Transverse colon (tissue), 4 donors: ENCODE measurements around the gene RPL26. TPM values are rescaled to one million over a fixed set of nuclear protein-coding genes. Genes with fewer than 3 reads are reported as not detected.
"Not testable (repeated sequence)": the region's sequence is repeated elsewhere in the genome, so short reads cannot be mapped to it uniquely, and the experiment has no call there.

Source experiments
- DNase-seq: peaks from one replicate; pipeline ENCODE4 v3.0.0-alpha.2; 2019
- H3K27ac ChIP-seq, 4 donors: fragments of 200-600 bp; sonication (generic); 2 replicates each; pipeline ENCODE4 v1.5.1; 2016 to 2018; ENCODE audit warnings: inconsistent platforms in 4 of 4
- H3K27me3 ChIP-seq: fragments of 200-600 bp; sonication (generic); 2 replicates; pipeline ENCODE4 v1.5.1; 2017; ENCODE audit warnings: inconsistent platforms
- H3K36me3 ChIP-seq, 4 donors: fragments of 200-600 bp; sonication (generic); 2 replicates each; pipeline ENCODE4 v1.5.1; 2017 to 2019; ENCODE audit warnings: inconsistent platforms in 4 of 4
- H3K4me1 ChIP-seq, 4 donors: fragments of 200-600 bp; sonication (generic); 2 replicates each; pipeline ENCODE4 v1.5.1; 2017 to 2020; ENCODE audit warnings: inconsistent platforms in 4 of 4
- H3K4me3 ChIP-seq, 4 donors: fragments of 200-600 bp; sonication (generic); 1 replicate in 1 of 4; 2 replicates in 3 of 4; pipeline versions ENCODE4 v1.5.1 to v1.6.1; 2017 to 2019; ENCODE audit warnings: inconsistent platforms in 4 of 4
- H3K9me3 ChIP-seq, 2 donors: fragments of 200-600 bp; sonication (generic); 2 replicates each; pipeline ENCODE4 v1.5.1; 2017 to 2019; ENCODE audit warnings: inconsistent platforms in 2 of 2
- CTCF ChIP-seq, 5 experiments: fragments of 200-600 bp in 3 of 5; fragments of 450-650 bp in 2 of 5; sonication (generic) in 3 of 5; IDR thresholded peaks; 1 replicate in 2 of 5; 2 replicates in 3 of 5; pipeline ENCODE4 v1.5.1; 2016 to 2017; ENCODE audit warnings: antibody characterized with exemption in 5 of 5, inconsistent platforms in 3 of 5, mild to moderate bottlenecking in 2 of 5, moderate library complexity in 1 of 5
- EP300 ChIP-seq: sonication (generic); formaldehyde crosslinking; IDR thresholded peaks from one replicate; pipeline ENCODE4 v1.6.1; 2017; ENCODE audit warnings: antibody characterized with exemption, low read depth
- POLR2A ChIP-seq: fragments of 450-650 bp; IDR thresholded peaks from one replicate; pipeline ENCODE4 v1.6.1; 2016; ENCODE audit warnings: antibody characterized with exemption, mild to moderate bottlenecking, moderate library complexity
- POLR2AphosphoS5 ChIP-seq, 3 donors: sonication (generic); formaldehyde crosslinking; IDR thresholded peaks; one replicate each; pipeline ENCODE4 v1.6.1; 2016; ENCODE audit warnings: antibody characterized with exemption in 3 of 3
- WGBS, 2 donors: methylation state at CpG; one replicate each; pipeline ENCODE4 v1.1.5; 2018; ENCODE audit warnings: low coverage in 1 of 2; 5-methylcytosine and 5-hydroxymethylcytosine counted together
- in situ Hi-C, 4 donors: fragments of 200-750 bp; cut with MboI; loops; one replicate each; pipeline versions ENCODE4 v1.15.0 to v1.15.1; 2017; ENCODE audit warnings: low sequenced_read_pairs in 3 of 4, low pct_ligation_motif_present in 1 of 4, low pct_unique_long_range_greater_than_20kb in 1 of 4
- intact Hi-C: fragments of 100-400 bp; cut with DNase I; formaldehyde crosslinking; loops from one replicate; pipeline ENCODE4 v1.15.1; 2023; ENCODE audit warnings: low total_unique reads
- total RNA-seq, 4 donors: library from RNA; depleted of rRNA; stranded (reverse); fragments of >200 nt; gene quantifications; one replicate each; pipeline ENCODE4 v1.1.0, GENCODE V29; 2016

RPL26 gene
- total RNA-seq, 4 donors from 2014 or later, result 714 to 2,921 (median 2,064) TPM

- no peak for DNase-seq
- no peaks in the 10 kb centered on the region for H3K9me3 ChIP-seq
- H3K36me3 ChIP-seq, result no peaks in the 10 kb centered on the region
- in situ Hi-C loops, result no loop called here
- H3K4me3 ChIP-seq, result no peak overlapping the region
- intact Hi-C loops, result no loop called here
- no peak overlapping the region for H3K27ac ChIP-seq
- 64 to 68% methylated on average over 1 to 6 of the region's 6 CpGs for WGBS, 2 donors
- H3K27me3 ChIP-seq, result peaks cover 46% of the 10 kb centered on the region
- TF ChIP-seq POLR2AphosphoS5 (IDR thresholded peaks at IDR 0.05), result no peak
- H3K4me1 ChIP-seq, result peaks cover 0 to 4% (median under 1%) of the 10 kb centered on the region in 4 donors
Observed at GRCh38 chr17:8398980-8399379, 16.0 kb upstream of the RPL26 start.

- TF ChIP-seq POLR2AphosphoS5 (IDR thresholded peaks at IDR 0.05), result no peak
- TF ChIP-seq POLR2A, result no peak
- TF ChIP-seq EP300, result no peak
- no peak for TF ChIP-seq CTCF (IDR thresholded peaks at IDR 0.05)
- Histone ChIP-seq H3K4me1 (peaks cover 0 to 6% (median 5%) of the 10 kb centered on the region in 4 donors), H3K27me3 (peaks cover 46% of the 10 kb centered on the region), H3K36me3 (no peaks in the 10 kb centered on the region), H3K27ac (no peak within 1 kb of the TSS), H3K9me3 (no peaks in the 10 kb centered on the region), H3K4me3 (no peak within 1 kb of the TSS)
- 53% methylated on average over 13 of the region's 13 CpGs; no CpG with 5 or more reads in 1 of the 2 donors for WGBS, 2 donors
- in situ Hi-C loops (no loop called here), intact Hi-C loops (no loop called here)
- no peak for DNase-seq
Observed at GRCh38 chr17:8397636-8398035, 14.6 kb upstream of the RPL26 start, which contains the start of gene RNF222. TSS of gene RNF222 (minus strand) at chr17:8397827. CDS start at chr17:8393461, 4,366 bp downstream.

- H3K9me3 ChIP-seq, H3K36me3 ChIP-seq, H3K4me3 ChIP-seq, intact Hi-C loops, in situ Hi-C loops, H3K4me1 ChIP-seq, H3K27ac ChIP-seq, DNase-seq: not testable (repeated sequence)
- peaks cover 46% of the 10 kb centered on the region for H3K27me3 ChIP-seq
- 85% methylated on average over 9 of the region's 9 CpGs; no CpG with 5 or more reads in 1 of the 2 donors for WGBS, 2 donors
Observed at GRCh38 chr17:8394497-8394896, 11.5 kb upstream of the RPL26 start.

- Histone ChIP-seq H3K4me1 (peaks cover 0 to 6% (median 5%) of the 10 kb centered on the region in 4 donors), H3K27ac (no peak overlapping the region), H3K4me3 (no peak overlapping the region), H3K36me3 (no peaks in the 10 kb centered on the region), H3K27me3 (peaks cover 37% of the 10 kb centered on the region), H3K9me3 (no peaks in the 10 kb centered on the region)
- DNase-seq, result peak; percentile 52
- in situ Hi-C loops, result no loop called here
- 43% methylated on average over 8 of the region's 8 CpGs; no CpG with 5 or more reads in 1 of the 2 donors for WGBS, 2 donors
- intact Hi-C loops, result no loop called here
- no peak for TF ChIP-seq EP300
- no peak for TF ChIP-seq CTCF (IDR thresholded peaks at IDR 0.05)
- TF ChIP-seq POLR2AphosphoS5 (IDR thresholded peaks at IDR 0.05), result peak in 2 of 3 donors; percentile 26 to 37
- TF ChIP-seq POLR2A, result no peak
Observed at GRCh38 chr17:8393470-8394231, 10.7 kb upstream of the RPL26 start.

GRCh38 chr17:8392674-8393469 lies 9.9 kb upstream of the RPL26 start:
- no peaks in the 10 kb centered on the region for H3K9me3 ChIP-seq
- no peak overlapping the region for H3K27ac ChIP-seq
- in situ Hi-C loops, result no loop called here
- no peak overlapping the region for H3K4me3 ChIP-seq
- peaks cover 33% of the 10 kb centered on the region for H3K27me3 ChIP-seq
- TF ChIP-seq CTCF (IDR thresholded peaks at IDR 0.05), result no peak
- no peak for TF ChIP-seq POLR2AphosphoS5 (IDR thresholded peaks at IDR 0.05)
- TF ChIP-seq POLR2A, result no peak
- TF ChIP-seq EP300, result no peak
- peaks cover 0 to 6% (median 5%) of the 10 kb centered on the region in 4 donors for H3K4me1 ChIP-seq
- no peaks in the 10 kb centered on the region for H3K36me3 ChIP-seq
- WGBS, 2 donors, result 91% methylated on average over 44 of the region's 46 CpGs; no CpG with 5 or more reads in 1 of the 2 donors
- no peak for DNase-seq
- intact Hi-C loops, result no loop called here
